Uterus (tissue), 2 donors: ENCODE measurements around the gene C14orf132.

Experiments used
- POLR2A ChIP-seq, 2 donors: fragments of 450-650 bp; IDR thresholded peaks; one replicate each; pipeline ENCODE4 v1.6.1; 2016; ENCODE audit warnings: antibody characterized with exemption in 2 of 2, mild to moderate bottlenecking in 1 of 2, moderate library complexity in 1 of 2
- TF ChIP-seq, protein P1 (sequence below), 4 experiments: fragments of 200-600 bp in 2 of 4; fragments of 450-650 bp in 2 of 4; sonication (generic) in 2 of 4; IDR thresholded peaks; one replicate each; pipeline ENCODE4 v1.5.1; 2016 to 2019; ENCODE audit warnings: antibody characterized with exemption in 4 of 4, mild to moderate bottlenecking in 2 of 4, moderate library complexity in 1 of 4

DNA sequence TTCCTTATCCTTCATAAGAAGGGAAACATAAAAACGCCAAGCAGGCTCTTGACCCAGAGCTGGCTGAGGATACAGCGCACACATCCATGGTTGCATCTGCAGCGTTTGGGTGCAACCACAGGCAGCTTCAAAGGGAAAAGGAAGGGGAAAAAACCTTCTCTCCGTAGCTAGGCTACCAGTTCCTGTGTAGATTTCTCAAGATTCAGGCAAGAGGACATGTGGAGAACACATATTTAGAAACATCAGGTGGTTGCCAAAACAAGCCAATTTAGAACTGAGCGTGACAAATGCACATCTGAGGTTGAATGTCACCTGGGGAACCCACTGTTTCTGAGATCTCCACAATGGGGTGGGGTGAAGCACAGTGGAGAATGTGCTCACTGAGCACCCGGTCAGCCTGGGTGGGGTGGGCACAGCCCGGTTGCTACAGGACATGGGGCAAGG is 87.2 kb downstream of the C14orf132 start:
- TF ChIP-seq, protein P1, sequence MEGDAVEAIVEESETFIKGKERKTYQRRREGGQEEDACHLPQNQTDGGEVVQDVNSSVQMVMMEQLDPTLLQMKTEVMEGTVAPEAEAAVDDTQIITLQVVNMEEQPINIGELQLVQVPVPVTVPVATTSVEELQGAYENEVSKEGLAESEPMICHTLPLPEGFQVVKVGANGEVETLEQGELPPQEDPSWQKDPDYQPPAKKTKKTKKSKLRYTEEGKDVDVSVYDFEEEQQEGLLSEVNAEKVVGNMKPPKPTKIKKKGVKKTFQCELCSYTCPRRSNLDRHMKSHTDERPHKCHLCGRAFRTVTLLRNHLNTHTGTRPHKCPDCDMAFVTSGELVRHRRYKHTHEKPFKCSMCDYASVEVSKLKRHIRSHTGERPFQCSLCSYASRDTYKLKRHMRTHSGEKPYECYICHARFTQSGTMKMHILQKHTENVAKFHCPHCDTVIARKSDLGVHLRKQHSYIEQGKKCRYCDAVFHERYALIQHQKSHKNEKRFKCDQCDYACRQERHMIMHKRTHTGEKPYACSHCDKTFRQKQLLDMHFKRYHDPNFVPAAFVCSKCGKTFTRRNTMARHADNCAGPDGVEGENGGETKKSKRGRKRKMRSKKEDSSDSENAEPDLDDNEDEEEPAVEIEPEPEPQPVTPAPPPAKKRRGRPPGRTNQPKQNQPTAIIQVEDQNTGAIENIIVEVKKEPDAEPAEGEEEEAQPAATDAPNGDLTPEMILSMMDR (IDR thresholded peaks at IDR 0.05) = no peak
- no peak for TF ChIP-seq POLR2A (IDR thresholded peaks at IDR 0.05)
